Activated CD8-positive, alpha-beta memory T cell treated with anti-CD3 and anti-CD28 coated beads for 48 hours (primary cell): ENCODE measurements around the gene PCDHB9.
"Not testable (repeated sequence)": the region's sequence is repeated elsewhere in the genome, so short reads cannot be mapped to it uniquely, and the experiment has no call there.

Source experiments
- DNase-seq, 3 experiments: peaks; one replicate each; pipeline ENCODE4 v3.0.0-alpha.2; 2020; ENCODE audit warnings: low read depth in 2 of 3, low spot score in 2 of 3

PCDHB9 gene

DNA sequence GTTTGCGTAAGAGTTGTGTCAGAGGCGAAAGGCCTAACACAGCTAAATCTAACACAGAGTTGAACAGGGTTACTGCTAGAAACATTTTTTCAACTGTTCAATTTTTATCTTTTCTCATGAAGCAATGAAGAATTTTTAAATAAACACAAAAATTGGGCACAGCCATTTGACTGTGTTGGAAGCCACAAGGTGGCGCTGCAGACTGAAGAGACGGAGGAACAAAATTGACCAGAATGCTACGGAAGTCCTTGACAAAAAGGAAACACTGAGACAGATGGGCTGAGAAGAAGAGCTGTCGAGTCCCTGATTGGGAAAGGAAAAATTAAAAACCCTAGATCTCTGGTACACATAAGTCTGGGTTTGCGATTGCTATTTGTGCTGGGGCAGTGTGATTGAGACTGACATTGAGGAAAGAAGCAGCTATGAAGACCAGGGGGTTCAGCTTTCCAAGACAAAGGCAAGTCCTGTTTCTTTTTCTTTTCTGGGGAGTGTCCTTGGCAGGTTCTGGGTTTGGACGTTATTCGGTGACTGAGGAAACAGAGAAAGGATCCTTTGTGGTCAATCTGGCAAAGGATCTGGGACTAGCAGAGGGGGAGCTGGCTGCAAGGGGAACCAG, at the start of gene PCDHB9:
Gene PCDHB9, plus strand, starts transcription at position 265 of the 616 bp plus-strand sequence. Its CDS starts 158 bp downstream, at position 423.
- no peak for DNase-seq

DNA sequence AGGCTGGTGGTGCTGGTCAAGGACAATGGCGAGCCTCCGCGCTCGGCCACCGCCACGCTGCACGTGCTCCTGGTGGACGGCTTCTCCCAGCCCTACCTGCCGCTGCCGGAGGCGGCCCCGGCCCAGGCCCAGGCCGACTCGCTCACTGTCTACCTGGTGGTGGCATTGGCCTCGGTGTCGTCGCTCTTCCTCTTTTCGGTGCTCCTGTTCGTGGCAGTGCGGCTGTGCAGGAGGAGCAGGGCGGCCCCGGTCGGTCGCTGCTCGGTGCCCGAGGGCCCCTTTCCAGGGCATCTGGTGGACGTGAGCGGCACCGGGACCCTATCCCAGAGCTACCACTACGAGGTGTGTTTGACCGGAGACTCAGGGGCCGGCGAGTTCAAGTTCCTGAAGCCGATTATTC, 49.6 kb upstream of the PCDHB9 start:
- DNase-seq, result not testable (repeated sequence)

DNA sequence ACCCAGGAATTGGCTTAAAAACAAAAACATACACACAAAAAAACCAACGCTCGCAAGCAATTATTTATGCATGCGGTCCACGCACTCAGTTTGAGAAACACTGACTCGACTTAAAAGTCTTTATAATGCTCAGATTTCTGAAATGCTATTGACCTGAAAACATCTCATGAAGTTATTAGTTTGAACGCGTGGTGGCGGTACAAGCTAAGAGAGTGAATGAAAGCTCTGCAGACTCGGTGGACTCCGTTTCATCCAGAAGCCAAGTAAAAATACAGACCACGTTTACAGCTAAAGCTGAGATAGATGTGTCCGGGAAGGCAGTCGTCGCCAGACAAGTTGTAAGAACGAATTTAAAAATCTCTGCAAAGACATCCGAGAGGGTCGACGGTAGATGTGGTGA, 37.1 kb upstream of the PCDHB9 start, which contains the start of gene PCDHB6:
Gene PCDHB6, plus strand, starts transcription at position 246 of the 400 bp plus-strand sequence. CDS start 201 bp downstream, outside the sequence.
- no peak for DNase-seq

DNA sequence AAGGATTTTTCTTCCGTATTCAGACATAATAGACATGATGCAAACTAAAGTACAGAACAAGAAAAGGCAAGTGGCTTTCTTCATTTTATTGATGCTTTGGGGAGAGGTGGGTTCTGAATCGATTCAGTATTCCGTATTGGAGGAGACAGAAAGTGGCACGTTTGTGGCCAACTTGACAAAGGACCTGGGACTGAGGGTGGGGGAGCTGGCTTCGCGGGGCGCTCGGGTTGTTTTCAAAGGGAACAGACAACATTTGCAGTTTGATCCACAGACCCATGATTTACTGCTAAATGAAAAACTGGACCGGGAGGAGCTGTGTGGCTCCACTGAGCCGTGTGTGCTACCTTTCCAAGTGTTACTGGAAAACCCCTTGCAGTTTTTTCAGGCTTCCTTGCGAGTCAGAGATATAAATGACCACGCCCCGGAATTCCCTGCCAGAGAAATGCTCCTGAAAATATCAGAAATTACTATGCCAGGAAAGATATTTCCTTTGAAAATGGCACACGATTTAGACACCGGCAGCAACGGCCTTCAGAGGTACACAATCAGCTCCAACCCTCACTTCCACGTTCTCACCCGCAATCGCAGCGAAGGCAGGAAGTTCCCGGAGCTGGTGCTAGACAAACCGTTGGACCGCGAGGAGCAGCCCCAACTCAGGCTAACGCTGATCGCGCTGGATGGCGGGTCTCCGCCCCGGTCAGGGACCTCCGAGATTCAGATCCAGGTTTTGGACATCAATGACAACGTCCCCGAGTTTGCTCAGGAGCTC, 36.6 kb upstream of the PCDHB9 start:
- no peak for DNase-seq

DNA sequence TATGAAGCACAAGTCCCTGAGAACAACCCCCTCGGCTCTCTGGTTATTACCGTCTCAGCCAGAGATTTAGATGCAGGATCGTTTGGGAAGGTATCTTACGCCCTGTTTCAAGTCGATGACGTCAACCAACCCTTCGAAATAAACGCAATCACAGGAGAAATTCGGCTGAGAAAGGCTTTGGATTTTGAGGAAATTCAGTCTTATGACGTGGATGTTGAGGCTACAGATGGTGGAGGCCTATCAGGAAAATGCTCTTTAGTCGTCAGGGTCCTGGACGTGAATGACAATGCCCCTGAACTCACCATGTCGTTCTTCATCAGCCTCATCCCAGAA, 36.0 kb upstream of the PCDHB9 start:
- DNase-seq, result no peak

DNA sequence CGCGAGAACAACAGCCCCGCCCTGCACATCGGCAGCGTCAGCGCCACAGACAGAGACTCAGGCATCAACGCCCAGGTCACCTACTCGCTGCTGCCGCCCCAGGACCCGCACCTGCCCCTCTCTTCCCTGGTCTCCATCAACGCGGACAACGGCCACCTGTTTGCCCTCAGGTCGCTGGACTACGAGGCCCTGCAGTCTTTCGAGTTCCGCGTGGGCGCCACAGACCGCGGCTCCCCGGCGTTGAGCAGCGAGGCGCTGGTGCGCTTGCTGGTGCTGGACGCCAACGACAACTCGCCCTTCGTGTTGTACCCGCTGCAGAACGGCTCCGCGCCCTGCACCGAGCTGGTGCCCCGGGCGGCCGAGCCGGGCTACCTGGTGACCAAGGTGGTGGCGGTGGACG, 35.3 kb upstream of the PCDHB9 start:
- not testable (repeated sequence) for DNase-seq

DNA sequence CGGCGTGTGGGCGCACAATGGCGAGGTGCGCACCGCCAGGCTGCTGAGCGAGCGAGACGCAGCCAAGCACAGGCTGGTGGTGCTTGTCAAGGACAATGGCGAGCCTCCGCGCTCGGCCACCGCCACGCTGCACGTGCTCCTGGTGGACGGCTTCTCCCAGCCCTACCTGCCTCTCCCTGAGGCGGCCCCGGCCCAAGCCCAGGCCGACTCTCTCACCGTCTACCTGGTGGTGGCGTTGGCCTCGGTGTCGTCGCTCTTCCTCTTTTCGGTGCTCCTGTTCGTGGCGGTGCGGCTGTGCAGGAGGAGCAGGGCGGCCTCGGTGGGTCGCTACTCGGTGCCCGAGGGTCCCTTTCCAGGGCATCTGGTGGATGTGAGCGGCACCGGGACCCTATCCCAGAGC, 34.9 kb upstream of the PCDHB9 start:
- not testable (repeated sequence) for DNase-seq

DNA sequence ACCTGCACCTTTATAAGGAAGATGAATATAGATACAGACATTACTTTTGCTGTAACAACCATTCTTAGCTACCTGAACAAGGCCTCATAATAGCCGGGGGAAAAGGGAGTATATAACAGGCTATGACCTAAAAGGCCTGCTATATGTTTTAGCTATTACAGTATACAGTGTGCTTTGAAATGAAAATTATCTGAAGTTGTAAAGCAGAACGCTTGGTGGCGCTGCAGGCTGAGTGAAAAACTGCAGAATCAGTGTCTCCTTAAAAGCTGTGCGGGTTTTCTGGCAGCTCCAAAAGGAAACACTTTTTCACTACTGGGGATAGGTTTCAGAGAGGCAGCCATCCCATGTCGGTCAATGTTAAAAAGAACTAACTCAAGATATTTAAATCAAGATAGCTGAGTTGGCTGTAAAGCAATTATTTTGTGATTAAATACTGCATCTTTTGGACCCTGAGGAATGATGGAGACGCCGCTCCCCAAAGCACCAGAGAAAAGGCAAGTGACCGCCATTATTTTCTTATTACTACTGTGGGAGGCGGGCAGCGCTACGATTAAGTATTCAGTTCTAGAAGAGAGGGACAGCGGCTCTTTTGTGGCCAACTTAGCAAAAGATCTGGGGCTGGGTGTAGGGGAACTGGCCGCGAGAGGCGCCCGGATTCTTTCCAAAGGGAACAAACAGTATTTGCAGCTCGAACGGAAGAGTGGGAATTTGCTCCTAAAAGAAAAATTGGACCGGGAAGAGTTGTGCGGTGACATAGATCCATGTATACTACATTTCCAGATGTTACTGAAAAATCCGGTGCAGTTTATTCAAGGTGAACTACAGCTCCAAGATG, 31.2 kb upstream of the PCDHB9 start:
- DNase-seq, result no peak

DNA sequence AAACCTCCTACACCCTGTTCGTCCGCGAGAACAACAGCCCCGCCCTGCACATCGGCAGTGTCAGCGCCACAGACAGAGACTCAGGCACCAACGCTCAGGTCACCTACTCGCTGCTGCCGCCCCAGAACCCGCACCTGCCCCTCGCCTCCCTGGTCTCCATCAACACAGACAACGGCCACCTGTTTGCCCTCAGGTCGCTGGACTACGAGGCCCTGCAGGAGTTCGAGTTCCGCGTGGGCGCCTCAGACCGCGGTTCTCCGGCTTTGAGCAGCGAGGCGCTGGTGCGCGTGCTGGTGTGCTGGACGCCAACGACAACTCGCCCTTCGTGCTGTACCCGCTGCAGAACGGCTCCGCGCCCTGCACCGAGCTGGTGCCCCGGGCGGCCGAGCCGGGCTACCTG, 29.6 kb upstream of the PCDHB9 start:
- DNase-seq, result not testable (repeated sequence)

DNA sequence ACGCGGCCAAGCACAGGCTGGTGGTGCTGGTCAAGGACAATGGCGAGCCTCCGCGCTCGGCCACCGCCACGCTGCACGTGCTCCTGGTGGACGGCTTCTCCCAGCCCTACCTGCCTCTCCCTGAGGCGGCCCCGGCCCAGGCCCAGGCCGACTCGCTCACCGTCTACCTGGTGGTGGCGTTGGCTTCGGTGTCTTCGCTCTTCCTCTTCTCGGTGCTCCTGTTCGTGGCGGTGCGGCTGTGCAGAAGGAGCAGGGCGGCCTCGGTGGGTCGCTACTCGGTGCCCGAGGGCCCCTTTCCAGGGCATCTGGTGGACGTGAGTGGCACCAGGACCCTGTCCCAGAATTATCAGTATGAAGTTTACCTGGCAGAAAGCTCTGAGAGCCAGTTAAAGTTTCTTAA, 29.1 kb upstream of the PCDHB9 start:
- not testable (repeated sequence) for DNase-seq

DNA sequence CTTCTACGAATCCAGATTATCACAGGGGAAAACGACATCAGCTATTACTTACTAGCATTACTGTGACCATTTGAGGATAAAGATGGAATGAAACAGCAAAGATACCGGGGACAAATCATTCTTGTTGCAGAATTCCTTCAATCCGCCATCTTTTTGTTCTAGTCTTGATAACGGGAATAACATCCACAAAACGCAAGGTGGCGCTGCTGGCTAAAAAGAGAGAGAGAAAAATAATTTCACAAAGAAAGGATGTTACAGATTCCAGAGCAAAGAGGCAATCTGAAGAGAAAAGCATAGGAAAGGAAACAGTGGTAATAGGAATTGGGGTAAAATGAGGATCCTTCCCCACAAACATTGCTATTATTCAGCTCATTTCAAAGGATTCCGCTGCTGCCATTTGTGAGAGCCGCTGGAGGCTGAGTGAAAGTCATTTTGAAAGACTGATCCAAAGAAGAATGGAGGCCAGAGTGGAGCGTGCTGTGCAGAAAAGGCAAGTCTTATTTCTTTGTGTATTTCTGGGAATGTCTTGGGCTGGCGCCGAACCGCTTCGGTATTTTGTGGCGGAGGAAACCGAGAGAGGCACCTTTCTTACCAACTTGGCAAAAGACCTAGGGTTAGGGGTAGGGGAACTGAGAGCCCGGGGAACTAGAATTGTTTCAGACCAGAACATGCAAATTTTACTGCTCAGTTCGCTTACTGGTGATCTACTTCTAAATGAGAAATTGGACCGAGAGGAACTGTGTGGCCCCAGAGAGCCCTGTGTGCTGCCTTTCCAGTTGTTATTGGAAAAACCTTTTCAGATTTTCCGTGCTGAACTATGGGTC, 14.4 kb upstream of the PCDHB9 start, which contains the start of gene PCDHB7:
Gene PCDHB7, plus strand, starts transcription at position 264 of the 824 bp plus-strand sequence. Its CDS starts 192 bp downstream, at position 456.
- DNase-seq, result no peak

DNA sequence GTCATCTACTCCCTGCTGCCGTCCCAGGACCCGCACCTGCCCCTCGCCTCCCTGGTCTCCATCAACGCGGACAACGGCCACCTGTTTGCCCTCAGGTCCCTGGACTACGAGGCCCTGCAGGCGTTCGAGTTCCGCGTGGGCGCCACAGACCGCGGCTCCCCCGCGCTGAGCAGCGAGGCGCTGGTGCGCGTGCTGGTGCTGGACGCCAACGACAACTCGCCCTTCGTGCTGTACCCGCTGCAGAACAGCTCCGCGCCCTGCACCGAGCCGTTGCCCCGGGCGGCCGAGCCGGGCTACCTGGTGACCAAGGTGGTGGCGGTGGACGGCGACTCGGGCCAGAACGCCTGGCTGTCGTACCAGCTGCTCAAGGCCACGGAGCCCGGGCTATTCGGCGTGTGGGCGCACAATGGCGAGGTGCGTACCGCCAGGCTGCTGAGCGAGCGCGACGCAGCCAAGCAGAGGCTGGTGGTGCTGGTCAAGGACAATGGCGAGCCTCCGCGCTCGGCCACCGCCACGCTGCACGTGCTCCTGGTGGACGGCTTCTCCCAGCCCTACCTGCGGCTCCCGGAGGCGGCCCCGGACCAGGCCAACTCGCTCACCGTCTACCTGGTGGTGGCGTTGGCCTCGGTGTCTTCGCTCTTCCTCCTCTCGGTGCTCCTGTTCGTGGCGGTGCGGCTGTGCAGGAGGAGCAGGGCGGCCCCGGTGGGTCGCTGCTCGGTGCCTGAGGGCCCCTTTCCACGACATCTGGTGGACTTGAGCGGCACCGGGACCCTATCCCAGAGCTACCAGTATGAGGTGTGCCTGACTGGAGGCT, 12.5 kb upstream of the PCDHB9 start:
- DNase-seq, result not testable (repeated sequence)

DNA sequence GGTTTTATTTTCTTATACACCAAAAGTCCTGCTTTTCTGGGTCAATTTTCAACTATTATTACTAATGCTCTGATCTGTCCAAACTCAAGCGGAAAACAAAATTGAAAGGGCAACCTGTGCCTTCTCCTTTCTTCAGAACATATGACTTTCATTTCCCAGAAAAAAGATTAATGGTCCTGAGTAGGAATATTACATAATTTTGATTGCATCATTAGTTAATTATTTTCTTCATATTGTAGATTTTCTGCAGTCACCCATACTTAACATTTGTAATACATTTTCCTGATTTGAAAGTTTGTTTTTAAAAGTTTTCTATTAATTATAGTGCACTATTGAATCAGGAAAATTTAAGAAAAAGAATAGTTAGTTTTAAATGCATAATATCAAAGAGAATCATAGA, 11.0 kb upstream of the PCDHB9 start:
- DNase-seq, result no peak

DNA sequence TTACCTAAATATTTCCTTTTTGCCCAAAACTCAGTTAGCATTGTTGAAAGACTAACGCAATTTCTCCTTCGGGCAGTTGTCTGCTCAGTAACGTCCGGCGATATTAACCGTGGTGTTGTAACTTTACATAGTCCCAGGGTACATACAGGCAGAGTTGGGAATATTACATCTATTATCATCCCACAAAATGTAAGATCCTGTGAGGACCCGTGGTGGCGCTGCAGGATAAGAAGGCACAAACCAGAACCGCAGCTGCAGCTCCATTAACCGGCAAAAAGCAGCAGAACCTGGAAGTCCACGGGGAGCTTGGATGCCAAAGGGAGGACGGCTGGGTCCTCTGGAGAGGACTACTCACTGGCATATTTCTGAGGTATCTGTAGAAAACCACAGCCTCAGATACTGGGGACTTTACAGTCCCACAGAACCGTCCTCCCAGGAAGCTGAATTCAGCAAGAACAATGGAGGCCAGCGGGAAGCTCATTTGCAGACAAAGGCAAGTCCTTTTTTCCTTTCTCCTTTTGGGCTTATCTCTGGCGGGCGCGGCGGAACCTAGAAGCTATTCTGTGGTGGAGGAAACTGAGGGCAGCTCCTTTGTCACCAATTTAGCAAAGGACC, 9.3 kb upstream of the PCDHB9 start, which contains the start of gene PCDHB8:
Gene PCDHB8, plus strand, starts transcription at position 214 of the 615 bp plus-strand sequence. Its CDS starts 245 bp downstream, at position 459.
- DNase-seq, result not testable (repeated sequence)

DNA sequence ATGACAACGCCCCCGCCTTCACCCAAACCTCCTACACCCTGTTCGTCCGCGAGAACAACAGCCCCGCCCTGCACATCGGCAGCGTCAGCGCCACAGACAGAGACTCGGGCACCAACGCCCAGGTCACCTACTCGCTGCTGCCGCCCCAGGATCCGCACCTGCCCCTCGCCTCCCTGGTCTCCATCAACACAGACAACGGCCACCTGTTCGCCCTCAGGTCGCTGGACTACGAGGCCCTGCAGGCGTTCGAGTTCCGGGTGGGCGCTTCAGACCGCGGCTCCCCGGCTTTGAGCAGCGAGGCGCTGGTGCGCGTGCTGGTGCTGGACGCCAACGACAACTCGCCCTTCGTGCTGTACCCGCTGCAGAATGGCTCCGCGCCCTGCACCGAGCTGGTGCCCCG, 7.6 kb upstream of the PCDHB9 start:
- not testable (repeated sequence) for DNase-seq

DNA sequence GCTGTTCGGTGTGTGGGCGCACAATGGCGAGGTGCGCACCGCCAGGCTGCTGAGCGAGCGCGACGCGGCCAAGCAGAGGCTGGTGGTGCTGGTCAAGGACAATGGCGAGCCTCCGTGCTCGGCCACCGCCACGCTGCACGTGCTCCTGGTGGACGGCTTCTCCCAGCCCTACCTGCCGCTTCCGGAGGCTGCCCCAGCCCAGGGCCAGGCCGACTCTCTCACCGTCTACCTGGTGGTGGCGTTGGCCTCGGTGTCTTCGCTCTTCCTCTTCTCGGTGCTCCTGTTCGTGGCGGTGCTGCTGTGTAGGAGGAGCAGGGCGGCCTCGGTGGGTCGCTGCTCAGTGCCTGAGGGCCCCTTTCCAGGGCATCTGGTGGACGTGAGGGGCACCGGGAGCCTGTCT, 7.1 kb upstream of the PCDHB9 start:
- not testable (repeated sequence) for DNase-seq

DNA sequence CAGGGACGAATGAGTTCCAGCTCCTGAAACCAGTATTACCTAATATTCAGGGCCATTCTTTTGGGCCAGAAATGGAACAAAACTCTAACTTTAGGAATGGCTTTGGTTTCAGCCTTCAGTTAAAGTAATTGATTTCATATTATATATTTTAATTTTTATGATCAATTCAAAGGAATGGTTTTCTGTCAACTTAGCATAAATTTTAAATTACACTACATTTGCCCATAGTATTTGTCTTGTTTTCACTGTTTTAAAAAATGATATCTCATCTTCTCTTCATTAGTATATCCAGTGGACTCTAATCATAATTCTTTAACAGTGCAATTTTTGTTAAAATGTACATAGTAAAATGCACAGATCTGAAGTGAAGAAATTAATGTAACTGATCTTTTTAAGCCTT, 6.6 kb upstream of the PCDHB9 start:
- no peak for DNase-seq

DNA sequence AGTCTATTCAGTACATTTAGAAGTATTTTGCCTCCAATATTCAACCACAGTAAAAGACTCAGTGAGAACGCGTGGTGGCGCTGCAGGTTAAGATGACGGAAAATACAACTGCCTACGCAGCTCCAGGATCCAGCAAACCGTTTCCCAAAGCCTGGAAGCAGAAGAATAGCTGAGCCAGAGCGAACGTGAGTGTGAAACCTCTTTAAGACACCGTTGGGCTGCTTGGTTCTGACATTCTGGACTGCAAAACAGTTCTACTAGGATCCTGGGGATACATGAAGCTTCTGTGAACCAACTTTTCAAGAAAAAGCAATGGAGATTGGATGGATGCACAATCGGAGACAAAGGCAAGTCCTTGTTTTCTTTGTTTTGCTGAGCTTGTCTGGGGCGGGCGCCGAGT, 4.7 kb upstream of the PCDHB9 start, which contains the start of gene PCDHB16:
Gene PCDHB16, plus strand, starts transcription at position 140 of the 400 bp plus-strand sequence. Its CDS starts 173 bp downstream, at position 313.
- DNase-seq, result no peak
